Testis (tissue), 2 donors: ENCODE results near the gene SYNE2.

Experiments
- POLR2A ChIP-seq: fragments of 450-650 bp; IDR thresholded peaks from one replicate; pipeline ENCODE4 v1.6.1; 2017; ENCODE audit warnings: antibody characterized with exemption, mild to moderate bottlenecking, moderate library complexity
- TF ChIP-seq, protein P1 (sequence below), 3 experiments: fragments of 450-650 bp in 2 of 3; fragments of 200-600 bp in 1 of 3; sonication (generic) in 1 of 3; IDR thresholded peaks; one replicate each; pipeline ENCODE4 v1.5.1; 2016 to 2019; ENCODE audit warnings: antibody characterized with exemption in 3 of 3, mild to moderate bottlenecking in 2 of 3, moderate library complexity in 1 of 3

DNA sequence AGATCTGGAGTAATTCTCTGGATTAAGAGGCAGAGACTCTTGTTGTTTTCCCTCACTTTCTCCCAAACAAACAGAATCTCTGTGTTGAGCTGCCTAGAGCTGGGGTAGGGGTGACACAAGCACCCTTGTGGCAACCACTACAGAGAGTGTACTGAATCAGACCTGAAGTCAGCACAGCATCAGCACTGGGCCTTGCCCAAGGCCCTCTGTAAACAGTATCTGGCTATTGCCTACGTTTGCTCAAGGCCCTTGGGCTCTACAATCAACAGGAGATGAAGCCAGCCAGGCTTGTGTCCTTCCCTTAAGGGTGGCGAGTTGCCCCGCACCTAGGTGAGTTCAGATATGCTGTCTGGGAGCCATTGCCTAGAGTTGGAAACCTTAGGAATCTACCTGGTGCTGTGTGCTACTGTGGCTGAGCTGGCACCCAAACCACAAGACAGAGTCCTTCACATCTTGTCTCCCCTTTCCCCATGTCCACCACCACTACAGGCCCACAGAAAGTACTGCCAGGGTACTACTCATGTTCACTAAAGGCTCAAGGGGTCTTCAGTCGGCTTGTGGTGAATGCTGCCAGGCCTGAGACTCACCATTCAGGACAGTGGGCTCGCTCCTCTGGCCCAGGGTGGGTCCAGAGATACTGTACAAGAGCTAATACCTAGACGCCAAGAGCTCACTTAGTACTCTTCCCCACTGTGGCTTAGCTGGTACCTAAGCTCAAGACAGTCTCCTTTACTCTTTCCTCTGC is 206.8 kb downstream of the SYNE2 start:
- TF ChIP-seq, protein P1, sequence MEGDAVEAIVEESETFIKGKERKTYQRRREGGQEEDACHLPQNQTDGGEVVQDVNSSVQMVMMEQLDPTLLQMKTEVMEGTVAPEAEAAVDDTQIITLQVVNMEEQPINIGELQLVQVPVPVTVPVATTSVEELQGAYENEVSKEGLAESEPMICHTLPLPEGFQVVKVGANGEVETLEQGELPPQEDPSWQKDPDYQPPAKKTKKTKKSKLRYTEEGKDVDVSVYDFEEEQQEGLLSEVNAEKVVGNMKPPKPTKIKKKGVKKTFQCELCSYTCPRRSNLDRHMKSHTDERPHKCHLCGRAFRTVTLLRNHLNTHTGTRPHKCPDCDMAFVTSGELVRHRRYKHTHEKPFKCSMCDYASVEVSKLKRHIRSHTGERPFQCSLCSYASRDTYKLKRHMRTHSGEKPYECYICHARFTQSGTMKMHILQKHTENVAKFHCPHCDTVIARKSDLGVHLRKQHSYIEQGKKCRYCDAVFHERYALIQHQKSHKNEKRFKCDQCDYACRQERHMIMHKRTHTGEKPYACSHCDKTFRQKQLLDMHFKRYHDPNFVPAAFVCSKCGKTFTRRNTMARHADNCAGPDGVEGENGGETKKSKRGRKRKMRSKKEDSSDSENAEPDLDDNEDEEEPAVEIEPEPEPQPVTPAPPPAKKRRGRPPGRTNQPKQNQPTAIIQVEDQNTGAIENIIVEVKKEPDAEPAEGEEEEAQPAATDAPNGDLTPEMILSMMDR (IDR thresholded peaks at IDR 0.05) = no peak
- TF ChIP-seq POLR2A = no peak
